WI38 (cell line): ENCODE data around the gene MORN3.

Experiments used
- H3K4me3 ChIP-seq: 2 replicates; pipeline ENCODE4 v1.5.1; 2011; ENCODE audit warnings: low read depth, mild to moderate bottlenecking, control low read depth, low read length
- TF ChIP-seq, protein P1 (sequence below): IDR thresholded peaks from 2 replicates; pipeline ENCODE4 v1.5.1; 2012; ENCODE audit warnings: low read depth, mild to moderate bottlenecking, control low read depth, low read length

MORN3 gene

GRCh38 chr12:121602766-121603165 is 66.7 kb downstream of the MORN3 start:
- H3K4me3 ChIP-seq: no peak overlapping the region
- TF ChIP-seq, protein P1, sequence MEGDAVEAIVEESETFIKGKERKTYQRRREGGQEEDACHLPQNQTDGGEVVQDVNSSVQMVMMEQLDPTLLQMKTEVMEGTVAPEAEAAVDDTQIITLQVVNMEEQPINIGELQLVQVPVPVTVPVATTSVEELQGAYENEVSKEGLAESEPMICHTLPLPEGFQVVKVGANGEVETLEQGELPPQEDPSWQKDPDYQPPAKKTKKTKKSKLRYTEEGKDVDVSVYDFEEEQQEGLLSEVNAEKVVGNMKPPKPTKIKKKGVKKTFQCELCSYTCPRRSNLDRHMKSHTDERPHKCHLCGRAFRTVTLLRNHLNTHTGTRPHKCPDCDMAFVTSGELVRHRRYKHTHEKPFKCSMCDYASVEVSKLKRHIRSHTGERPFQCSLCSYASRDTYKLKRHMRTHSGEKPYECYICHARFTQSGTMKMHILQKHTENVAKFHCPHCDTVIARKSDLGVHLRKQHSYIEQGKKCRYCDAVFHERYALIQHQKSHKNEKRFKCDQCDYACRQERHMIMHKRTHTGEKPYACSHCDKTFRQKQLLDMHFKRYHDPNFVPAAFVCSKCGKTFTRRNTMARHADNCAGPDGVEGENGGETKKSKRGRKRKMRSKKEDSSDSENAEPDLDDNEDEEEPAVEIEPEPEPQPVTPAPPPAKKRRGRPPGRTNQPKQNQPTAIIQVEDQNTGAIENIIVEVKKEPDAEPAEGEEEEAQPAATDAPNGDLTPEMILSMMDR: no peak

DNA sequence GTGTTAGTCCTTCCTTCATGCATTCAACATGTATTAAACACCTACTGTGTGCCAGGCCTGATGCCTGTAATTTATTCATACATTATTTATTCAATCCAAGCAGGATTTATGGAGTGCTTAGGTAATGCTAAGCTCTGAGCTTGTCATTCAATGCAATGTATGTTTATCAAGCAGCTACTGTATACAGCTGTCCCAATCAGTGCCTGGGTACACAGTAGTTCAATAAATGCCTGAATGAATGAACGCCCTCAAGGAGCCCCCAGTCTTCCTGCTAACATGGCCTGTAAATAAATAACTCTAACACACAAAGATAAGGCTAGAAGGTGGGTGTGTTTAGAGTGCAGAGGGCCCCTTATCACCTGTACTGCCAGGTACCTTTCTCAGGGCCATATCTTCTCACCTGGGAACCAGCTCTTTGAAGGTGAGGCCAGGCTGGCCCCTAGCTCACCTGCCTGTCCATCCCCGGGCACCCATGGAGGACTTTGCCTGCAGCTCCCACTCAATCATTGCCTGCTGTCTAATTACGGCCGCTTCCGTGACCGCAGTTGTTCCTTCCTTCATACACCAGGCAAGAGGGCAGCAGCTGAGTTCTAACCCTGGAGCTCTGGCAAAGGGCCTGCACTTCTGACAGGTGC is 68.6 kb downstream of the MORN3 start:
- TF ChIP-seq, protein P1: no peak
- no peak overlapping the region for H3K4me3 ChIP-seq
